DND-41 (cell line): ENCODE data around the gene RAF1.
"Not testable (repeated sequence)": the region's sequence is repeated elsewhere in the genome, so short reads cannot be mapped to it uniquely, and the experiment has no call there.

Experiments
- ATAC-seq: fragments of 200-7000 bp; cut with Tn5 transposase; 3 replicates; pipeline ENCODE4 v1.9.1; 2021; ENCODE audit warnings: low read depth; ENCODE audit not compliant: insufficient read depth
- DNase-seq: peaks from one replicate; pipeline ENCODE4 v3.0.0-alpha.2; 2020
- H2AFZ ChIP-seq: 2 replicates; pipeline ENCODE4 v1.6.0; 2012; ENCODE audit warnings: low read depth, low read length
- H3K27ac ChIP-seq: 2 replicates; pipeline ENCODE4 v1.5.1; 2012; ENCODE audit warnings: low read length, inconsistent platforms
- H3K27me3 ChIP-seq: fragments of 200-600 bp; sonication (generic); 2 replicates; pipeline ENCODE4 v1.6.0; 2012; ENCODE audit warnings: low read length, mild to moderate bottlenecking, inconsistent platforms; ENCODE audit not compliant: insufficient read depth, poor library complexity
- H3K36me3 ChIP-seq: 2 replicates; pipeline ENCODE4 v1.5.1; 2012; ENCODE audit warnings: low read length, inconsistent platforms; ENCODE audit not compliant: insufficient read depth
- H3K4me1 ChIP-seq: 2 replicates; pipeline ENCODE4 v1.5.1; 2012; ENCODE audit warnings: mild to moderate bottlenecking, low read length; ENCODE audit not compliant: insufficient read depth
- H3K4me2 ChIP-seq: 2 replicates; pipeline ENCODE4 v1.6.0; 2012; ENCODE audit warnings: mild to moderate bottlenecking, moderate library complexity, low read length, inconsistent platforms; ENCODE audit not compliant: insufficient read depth
- H3K4me3 ChIP-seq, 2 experiments: fragments of 200-600 bp in 1 of 2; shearing (Covaris generic) in 1 of 2; 2 replicates each; pipeline ENCODE4 v1.5.1; 2012 to 2016; ENCODE audit warnings: inconsistent platforms in 2 of 2, low read length in 2 of 2, mild to moderate bottlenecking in 2 of 2, low read depth in 1 of 2, moderate library complexity in 1 of 2
- H3K79me2 ChIP-seq: 2 replicates; pipeline ENCODE4 v1.6.0; 2012; ENCODE audit warnings: low read length, inconsistent platforms; ENCODE audit not compliant: insufficient read depth
- H3K9ac ChIP-seq: 2 replicates; pipeline ENCODE4 v1.6.0; 2012; ENCODE audit warnings: low read depth, mild to moderate bottlenecking, inconsistent platforms, low read length, moderate library complexity
- H3K9me3 ChIP-seq: 2 replicates; pipeline ENCODE4 v1.5.1; 2012; ENCODE audit warnings: low read length, moderate library complexity, mild to moderate bottlenecking, inconsistent platforms; ENCODE audit not compliant: insufficient read depth, severe bottlenecking
- H4K20me1 ChIP-seq: 2 replicates; pipeline ENCODE4 v1.6.0; 2012; ENCODE audit warnings: low read length; ENCODE audit not compliant: insufficient read depth
- EZH2 ChIP-seq: IDR thresholded peaks from 3 replicates; pipeline ENCODE4 v1.6.1; 2012; ENCODE audit warnings: borderline replicate concordance, low read depth, mild to moderate bottlenecking, moderate library complexity, low read length, inconsistent platforms; ENCODE audit not compliant: severe bottlenecking
- TF ChIP-seq, protein P1 (sequence below): IDR thresholded peaks from 2 replicates; pipeline ENCODE4 v1.5.1; 2012; ENCODE audit warnings: borderline replicate concordance, low read length, moderate library complexity, mild to moderate bottlenecking; ENCODE audit not compliant: poor library complexity, severe bottlenecking; ENCODE audit errors: extremely low read depth

Gene RAF1

DNA sequence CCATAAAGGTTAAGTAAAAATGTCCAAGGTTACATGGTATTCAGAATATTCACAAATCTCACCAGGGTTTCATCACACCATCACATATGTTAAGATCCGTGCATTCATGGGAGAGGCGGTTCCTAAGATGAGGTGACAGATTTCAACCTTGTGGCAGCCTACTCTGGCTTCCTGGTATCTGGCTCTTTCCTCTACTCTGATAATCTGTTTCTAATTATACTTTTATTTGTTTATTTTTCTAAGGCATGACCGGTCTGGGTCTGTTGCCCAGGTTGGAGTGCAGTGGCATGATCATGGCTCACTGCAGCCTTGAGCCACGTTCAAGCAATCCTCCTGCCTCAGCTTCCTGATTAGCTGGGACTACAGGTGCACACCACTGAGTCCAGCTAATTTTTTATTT is 34.4 kb downstream of the RAF1 start:
- Histone ChIP-seq H3K9ac (no peak overlapping the region), H3K9me3 (no peaks in the 10 kb centered on the region), H2AFZ (no peak overlapping the region), H3K27ac (no peak overlapping the region), H3K4me1 (no peaks in the 10 kb centered on the region), H3K4me2 (no peak overlapping the region), H3K79me2 (peaks cover 99% of the 10 kb centered on the region), H4K20me1 (peaks cover 77% of the 10 kb centered on the region), H3K4me3 (no peak overlapping the region), H3K27me3 (no peaks in the 10 kb centered on the region), H3K36me3 (no peaks in the 10 kb centered on the region; the same call in 1 of the 2 replicates)
- ATAC-seq (no peak), DNase-seq (no peak)
- TF ChIP-seq, protein P1, sequence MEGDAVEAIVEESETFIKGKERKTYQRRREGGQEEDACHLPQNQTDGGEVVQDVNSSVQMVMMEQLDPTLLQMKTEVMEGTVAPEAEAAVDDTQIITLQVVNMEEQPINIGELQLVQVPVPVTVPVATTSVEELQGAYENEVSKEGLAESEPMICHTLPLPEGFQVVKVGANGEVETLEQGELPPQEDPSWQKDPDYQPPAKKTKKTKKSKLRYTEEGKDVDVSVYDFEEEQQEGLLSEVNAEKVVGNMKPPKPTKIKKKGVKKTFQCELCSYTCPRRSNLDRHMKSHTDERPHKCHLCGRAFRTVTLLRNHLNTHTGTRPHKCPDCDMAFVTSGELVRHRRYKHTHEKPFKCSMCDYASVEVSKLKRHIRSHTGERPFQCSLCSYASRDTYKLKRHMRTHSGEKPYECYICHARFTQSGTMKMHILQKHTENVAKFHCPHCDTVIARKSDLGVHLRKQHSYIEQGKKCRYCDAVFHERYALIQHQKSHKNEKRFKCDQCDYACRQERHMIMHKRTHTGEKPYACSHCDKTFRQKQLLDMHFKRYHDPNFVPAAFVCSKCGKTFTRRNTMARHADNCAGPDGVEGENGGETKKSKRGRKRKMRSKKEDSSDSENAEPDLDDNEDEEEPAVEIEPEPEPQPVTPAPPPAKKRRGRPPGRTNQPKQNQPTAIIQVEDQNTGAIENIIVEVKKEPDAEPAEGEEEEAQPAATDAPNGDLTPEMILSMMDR, result no peak
- TF ChIP-seq EZH2, result no peak

DNA sequence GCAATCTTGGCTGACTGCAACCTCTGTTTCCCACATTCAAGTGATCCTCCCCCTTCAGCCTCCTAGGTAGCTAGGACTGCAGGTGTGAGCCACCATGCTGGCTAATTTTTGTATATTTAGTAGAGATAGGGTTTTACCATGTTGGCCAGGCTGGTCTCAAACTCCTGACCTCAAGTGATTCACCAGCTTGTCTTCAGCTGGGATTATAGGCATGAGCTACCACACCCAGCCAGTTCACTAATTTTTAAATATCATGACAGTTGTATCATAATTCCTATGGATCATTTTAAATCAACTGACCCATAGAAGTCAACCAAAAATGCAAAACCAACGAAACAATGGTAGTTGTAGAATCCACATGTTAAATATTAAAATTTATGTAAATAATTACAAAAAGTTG is 35.1 kb downstream of the RAF1 start:
- H3K27me3 ChIP-seq, result no peaks in the 10 kb centered on the region
- H3K79me2 ChIP-seq, result peaks cover 99% of the 10 kb centered on the region
- H3K4me2 ChIP-seq, result no peak overlapping the region
- no peaks in the 10 kb centered on the region for H3K9me3 ChIP-seq
- no peak overlapping the region for H3K9ac ChIP-seq
- H2AFZ ChIP-seq, result no peak overlapping the region
- TF ChIP-seq EZH2, result no peak
- TF ChIP-seq, protein P1, result no peak
- peaks cover 77% of the 10 kb centered on the region for H4K20me1 ChIP-seq
- H3K27ac ChIP-seq, result no peak overlapping the region
- H3K36me3 ChIP-seq, result no peaks in the 10 kb centered on the region; the same call in 1 of the 2 replicates
- DNase-seq, result no peak
- no peaks in the 10 kb centered on the region for H3K4me1 ChIP-seq
- ATAC-seq, result no peak
- no peak overlapping the region for H3K4me3 ChIP-seq

DNA sequence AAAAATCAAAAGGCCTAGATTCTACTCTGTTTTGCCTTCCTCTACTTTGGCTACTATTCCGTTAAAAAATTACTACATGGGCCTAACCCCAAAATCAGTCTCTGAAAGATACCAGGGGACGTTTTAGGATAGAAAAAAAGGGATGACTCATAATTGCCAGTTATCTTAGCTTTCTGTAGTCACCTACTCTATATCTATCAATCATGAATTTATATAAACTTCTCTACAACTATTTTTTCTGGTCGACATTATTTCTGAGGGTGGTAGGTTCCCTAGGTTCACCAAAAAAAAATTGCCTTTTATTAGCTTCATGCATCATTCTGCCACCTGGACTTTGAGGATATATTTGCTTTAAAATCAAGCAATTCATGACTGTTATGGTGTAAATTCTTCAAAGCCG is 36.5 kb downstream of the RAF1 start:
- Histone ChIP-seq H3K79me2 (peaks cover 100% of the 10 kb centered on the region), H3K4me2 (no peak overlapping the region), H3K27ac (no peak overlapping the region), H4K20me1 (peaks cover 72% of the 10 kb centered on the region), H3K36me3 (no peaks in the 10 kb centered on the region; the same call in 1 of the 2 replicates), H3K9ac (no peak overlapping the region), H3K9me3 (no peaks in the 10 kb centered on the region), H3K4me3 (no peak overlapping the region), H3K4me1 (no peaks in the 10 kb centered on the region), H3K27me3 (no peaks in the 10 kb centered on the region), H2AFZ (no peak overlapping the region)
- TF ChIP-seq EZH2, result no peak
- TF ChIP-seq, protein P1, result no peak
- no peak for DNase-seq
- ATAC-seq, result no peak

DNA sequence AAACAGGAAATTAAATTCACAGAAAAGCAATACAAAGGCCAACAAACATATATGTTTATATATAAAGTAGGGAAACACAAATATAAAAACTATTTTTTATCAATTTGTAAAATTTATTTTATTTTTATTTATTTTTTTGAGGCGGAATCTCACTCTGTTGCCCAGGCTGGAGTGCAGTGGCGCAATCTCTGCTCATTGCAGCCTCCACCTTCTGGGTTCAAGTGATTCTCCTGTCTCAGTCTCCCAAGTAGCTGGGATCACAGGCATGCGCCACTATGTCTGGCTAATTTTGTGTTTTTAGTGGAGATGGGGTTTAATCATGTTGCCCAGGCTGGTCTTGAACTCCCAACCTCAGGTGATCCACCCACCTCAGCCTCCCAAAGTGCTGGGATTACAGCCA is 39.0 kb downstream of the RAF1 start:
- not testable (repeated sequence) for H3K27ac ChIP-seq, H3K36me3 ChIP-seq, H3K4me3 ChIP-seq, H3K27me3 ChIP-seq, H3K9ac ChIP-seq, ATAC-seq, H3K4me2 ChIP-seq, H3K9me3 ChIP-seq, DNase-seq, H3K4me1 ChIP-seq, H2AFZ ChIP-seq
- H3K79me2 ChIP-seq, result peaks cover 100% of the 10 kb centered on the region
- peaks cover 74% of the 10 kb centered on the region; the same call in 1 of the 2 replicates for H4K20me1 ChIP-seq
